ENCODE data around the gene SEZ6L. TPM values are rescaled to one million over a fixed set of nuclear protein-coding genes. Genes with fewer than 3 reads are reported as not detected.

The SEZ6L gene
- total RNA-seq, 2 experiments from 2014 or later, result 0.05 TPM; not detected in 1

GRCh38 chr22:26235792-26236487 is 66.7 kb downstream of the SEZ6L start:
- Histone ChIP-seq H3K9me3 (ENCODE audit: control insufficient read depth in 1 of 2, insufficient read depth in 1 of 2, low read length in 2 of 2) (peaks cover 0 to 5% of the 10 kb centered on the region in 2 experiments), H3K4me3 (ENCODE audit: low read length) (no peak overlapping the region), H3K36me3 (ENCODE audit: insufficient read depth, low read length) (no peaks in the 10 kb centered on the region), H3K27me3 (ENCODE audit: control insufficient read depth in 1 of 2, insufficient read depth in 2 of 2, low read length in 2 of 2) (peaks cover 0 to 5% of the 10 kb centered on the region in 2 experiments), H3K4me1 (ENCODE audit: insufficient read depth, low read length) (no peaks in the 10 kb centered on the region), H3K27ac (ENCODE audit: low read depth in 1 of 2, low read length in 2 of 2) (no peak overlapping the region)
- no peak for DNase-seq
- ChIA-PET CTCF (no interaction called here), POLR2A (no interaction called here)
- no peaks in the 10 kb centered on the region for H3K36me3 Mint-ChIP-seq (ENCODE audit: low read depth)
- H3K9me3 Mint-ChIP-seq, result no peaks in the 10 kb centered on the region
- no peak for ATAC-seq (ENCODE audit: poor library complexity)
- no peak overlapping the region for H3K4me3 Mint-ChIP-seq
- intact Hi-C loops (cut with DNase I, micrococcal nuclease), result no loop called here
- no peak overlapping the region for H3K27ac Mint-ChIP-seq
- H3K27me3 Mint-ChIP-seq, result peaks cover 29% of the 10 kb centered on the region
- no peaks in the 10 kb centered on the region for H3K4me1 Mint-ChIP-seq (ENCODE audit: low read depth)
- TF ChIP-seq, protein P1, sequence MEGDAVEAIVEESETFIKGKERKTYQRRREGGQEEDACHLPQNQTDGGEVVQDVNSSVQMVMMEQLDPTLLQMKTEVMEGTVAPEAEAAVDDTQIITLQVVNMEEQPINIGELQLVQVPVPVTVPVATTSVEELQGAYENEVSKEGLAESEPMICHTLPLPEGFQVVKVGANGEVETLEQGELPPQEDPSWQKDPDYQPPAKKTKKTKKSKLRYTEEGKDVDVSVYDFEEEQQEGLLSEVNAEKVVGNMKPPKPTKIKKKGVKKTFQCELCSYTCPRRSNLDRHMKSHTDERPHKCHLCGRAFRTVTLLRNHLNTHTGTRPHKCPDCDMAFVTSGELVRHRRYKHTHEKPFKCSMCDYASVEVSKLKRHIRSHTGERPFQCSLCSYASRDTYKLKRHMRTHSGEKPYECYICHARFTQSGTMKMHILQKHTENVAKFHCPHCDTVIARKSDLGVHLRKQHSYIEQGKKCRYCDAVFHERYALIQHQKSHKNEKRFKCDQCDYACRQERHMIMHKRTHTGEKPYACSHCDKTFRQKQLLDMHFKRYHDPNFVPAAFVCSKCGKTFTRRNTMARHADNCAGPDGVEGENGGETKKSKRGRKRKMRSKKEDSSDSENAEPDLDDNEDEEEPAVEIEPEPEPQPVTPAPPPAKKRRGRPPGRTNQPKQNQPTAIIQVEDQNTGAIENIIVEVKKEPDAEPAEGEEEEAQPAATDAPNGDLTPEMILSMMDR (IDR thresholded peaks at IDR 0.05), result no peak

GRCh38 chr22:26236991-26237390 is 67.7 kb downstream of the SEZ6L start:
- POLR2A ChIA-PET, result no interaction called here
- CTCF ChIA-PET, result no interaction called here
- TF ChIP-seq, protein P1 (IDR thresholded peaks at IDR 0.05), result no peak
- peaks cover 29% of the 10 kb centered on the region for H3K27me3 Mint-ChIP-seq
- no peaks in the 10 kb centered on the region for H3K9me3 Mint-ChIP-seq
- H3K9me3 ChIP-seq (ENCODE audit: control insufficient read depth in 1 of 2, insufficient read depth in 1 of 2, low read length in 2 of 2), result no peaks in the 10 kb centered on the region
- no peaks in the 10 kb centered on the region for H3K36me3 Mint-ChIP-seq (ENCODE audit: low read depth)
- no peak overlapping the region for H3K27ac ChIP-seq (ENCODE audit: low read depth in 1 of 2, low read length in 2 of 2)
- no peaks in the 10 kb centered on the region for H3K4me1 ChIP-seq (ENCODE audit: insufficient read depth, low read length)
- intact Hi-C loops (cut with DNase I, micrococcal nuclease), result no loop called here
- H3K27ac Mint-ChIP-seq, result no peak overlapping the region
- no peaks in the 10 kb centered on the region for H3K36me3 ChIP-seq (ENCODE audit: insufficient read depth, low read length)
- no peak overlapping the region for H3K4me3 ChIP-seq (ENCODE audit: low read length)
- DNase-seq (no peak), ATAC-seq (ENCODE audit: poor library complexity) (no peak)
- no peaks in the 10 kb centered on the region for H3K4me1 Mint-ChIP-seq (ENCODE audit: low read depth)
- no peak overlapping the region for H3K4me3 Mint-ChIP-seq
- peaks cover 0 to 5% of the 10 kb centered on the region in 2 experiments for H3K27me3 ChIP-seq (ENCODE audit: control insufficient read depth in 1 of 2, insufficient read depth in 2 of 2, low read length in 2 of 2)

DNA sequence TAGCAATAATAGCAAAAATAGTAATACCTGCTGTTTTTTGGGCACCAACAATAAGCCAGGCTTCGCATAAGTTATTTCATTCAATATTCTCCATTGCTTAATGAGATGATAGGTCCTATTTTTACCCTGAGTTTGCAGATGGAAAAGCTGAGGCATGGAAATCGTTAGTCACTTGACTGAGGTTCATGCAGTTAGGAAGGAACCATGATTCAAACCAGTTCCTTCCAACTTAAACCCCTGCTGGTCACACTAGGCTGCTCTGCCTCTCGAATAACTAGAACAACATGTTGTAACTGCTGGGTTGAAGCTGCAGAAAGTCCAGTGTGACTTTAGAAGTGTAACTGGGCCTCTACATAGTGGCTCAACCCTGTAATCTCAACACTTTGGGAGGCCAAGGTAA is 69.3 kb downstream of the SEZ6L start:
- peaks cover 35% of the 10 kb centered on the region for H3K27me3 Mint-ChIP-seq
- H3K27ac Mint-ChIP-seq, result no peak overlapping the region

More for the DNA sequence above, 69.3 kb downstream of the SEZ6L start:
- TF ChIP-seq, protein P1 (IDR thresholded peaks at IDR 0.05), result no peak
- no peaks in the 10 kb centered on the region for H3K9me3 ChIP-seq (ENCODE audit: control insufficient read depth in 1 of 2, insufficient read depth in 1 of 2, low read length in 2 of 2)
- no peaks in the 10 kb centered on the region for H3K9me3 Mint-ChIP-seq
- CTCF ChIA-PET, result no interaction called here
- no peaks in the 10 kb centered on the region for H3K4me1 Mint-ChIP-seq (ENCODE audit: low read depth)
- DNase-seq (no peak), ATAC-seq (ENCODE audit: poor library complexity) (no peak)
- H3K4me1 ChIP-seq (ENCODE audit: insufficient read depth, low read length), result no peaks in the 10 kb centered on the region
- H3K27ac ChIP-seq (ENCODE audit: low read depth in 1 of 2, low read length in 2 of 2), result no peak overlapping the region
- intact Hi-C loops (cut with DNase I, micrococcal nuclease), result no loop called here
- no peaks in the 10 kb centered on the region for H3K36me3 ChIP-seq (ENCODE audit: insufficient read depth, low read length)
- no peak overlapping the region for H3K4me3 ChIP-seq (ENCODE audit: low read length)
- H3K27me3 ChIP-seq (ENCODE audit: control insufficient read depth in 1 of 2, insufficient read depth in 2 of 2, low read length in 2 of 2), result peaks cover 0 to 5% of the 10 kb centered on the region in 2 experiments
- no peak overlapping the region for H3K4me3 Mint-ChIP-seq
- no peaks in the 10 kb centered on the region for H3K36me3 Mint-ChIP-seq (ENCODE audit: low read depth)
- POLR2A ChIA-PET, result no interaction called here

Data from CD4-positive, alpha-beta T cell (primary cell).